Left kidney (tissue), 2 donors: ENCODE results near the gene TMEM266. TPM values are rescaled to one million over a fixed set of nuclear protein-coding genes. Genes with fewer than 3 reads are reported as not detected.

Source experiments
- DNase-seq: peaks from one replicate; pipeline ENCODE4 v3.0.0-alpha.2; 2013
- polyA plus RNA-seq: library from polyadenylated mRNA; unstranded; fragments of 120-200 nt; gene quantifications from one replicate; pipeline ENCODE4 v1.2.1, GENCODE V29; 2013; ENCODE audit not compliant: insufficient read length

Gene TMEM266
- polyA plus RNA-seq, 1 donor: 12.3 TPM

GRCh38 chr15:76162036-76162398 is 102.2 kb downstream of the TMEM266 start:
- no peak for DNase-seq

- DNase-seq: no peak
These were observed 103.1 kb downstream of the TMEM266 start for GRCh38 chr15:76162784-76163456.

- DNase-seq: no peak
These were observed 103.9 kb downstream of the TMEM266 start for GRCh38 chr15:76163457-76164295.

- DNase-seq: no peak
These were observed 104.8 kb downstream of the TMEM266 start for GRCh38 chr15:76164602-76165001.

- no peak for DNase-seq
These were observed 106.2 kb downstream of the TMEM266 start for GRCh38 chr15:76165951-76166350.

- no peak for DNase-seq
These were observed 108.6 kb downstream of the TMEM266 start for GRCh38 chr15:76168237-76168984.

GRCh38 chr15:76169018-76169417 is 109.2 kb downstream of the TMEM266 start:
- DNase-seq: no peak

GRCh38 chr15:76169911-76170800 is 110.4 kb downstream of the TMEM266 start:
- no peak for DNase-seq

GRCh38 chr15:76172782-76173181 is 113.0 kb downstream of the TMEM266 start:
- no peak for DNase-seq

- no peak for DNase-seq
These were observed 113.6 kb downstream of the TMEM266 start for GRCh38 chr15:76173317-76173834.

GRCh38 chr15:76174654-76175053 is 114.9 kb downstream of the TMEM266 start:
- DNase-seq: no peak

GRCh38 chr15:76175442-76175841 is 115.7 kb downstream of the TMEM266 start:
- DNase-seq: no peak

- DNase-seq: no peak
These were observed 116.3 kb downstream of the TMEM266 start for GRCh38 chr15:76176059-76176458.

- no peak for DNase-seq
These were observed 116.8 kb downstream of the TMEM266 start for GRCh38 chr15:76176487-76177085.

- DNase-seq: no peak
These were observed 117.8 kb downstream of the TMEM266 start for GRCh38 chr15:76177491-76178040.

- no peak for DNase-seq
These were observed 118.7 kb downstream of the TMEM266 start for GRCh38 chr15:76178296-76179000.

- no peak for DNase-seq
These were observed 119.2 kb downstream of the TMEM266 start for GRCh38 chr15:76179023-76179422.

GRCh38 chr15:76180321-76180720 is 120.5 kb downstream of the TMEM266 start:
- no peak for DNase-seq

- DNase-seq: no peak
These were observed 121.9 kb downstream of the TMEM266 start for GRCh38 chr15:76181705-76182107.
